HepG2 (cell line): ENCODE measurements around the gene DENND5B. TPM values are rescaled to one million over a fixed set of nuclear protein-coding genes. Genes with fewer than 3 reads are reported as not detected.

Experiments used
- CEBPB ChIP-seq: IDR thresholded peaks from 2 replicates; pipeline ENCODE4 v1.6.1; 2011; ENCODE audit warnings: low read depth, low read length, improper control_type of control experiment, borderline replicate concordance
- CHCHD3 ChIP-seq: sonication (generic); formaldehyde crosslinking; IDR thresholded peaks from 2 replicates; pipeline ENCODE4 v1.8.0; 2022; ENCODE audit warnings: mild to moderate bottlenecking, missing genetic modification reagents, moderate library complexity
- CREM ChIP-seq, 2 experiments: sonication (generic) in 1 of 2; formaldehyde crosslinking in 1 of 2; IDR thresholded peaks; 2 replicates each; pipeline versions ENCODE4 v1.4.0 to v1.6.1; 2016 to 2020; ENCODE audit warnings: antibody characterized with exemption in 1 of 2, mild to moderate bottlenecking in 1 of 2, missing genetic modification reagents in 1 of 2
- DMAP1 ChIP-seq: IDR thresholded peaks from 2 replicates; pipeline ENCODE4 v1.6.1; 2016
- GTF2F1 ChIP-seq: fragments of 150-350 bp; IDR thresholded peaks from 2 replicates; pipeline ENCODE4 v1.6.1; 2014; ENCODE audit warnings: low read length
- HHEX ChIP-seq: IDR thresholded peaks from 2 replicates; pipeline ENCODE4 v1.6.1; 2016; ENCODE audit warnings: control low read depth
- HNF4G ChIP-seq, 2 experiments: sonication (generic) in 1 of 2; formaldehyde crosslinking in 1 of 2; IDR thresholded peaks; 2 replicates each; pipeline versions ENCODE4 v1.4.0 to v1.6.1; 2011 to 2020; ENCODE audit warnings: borderline replicate concordance in 2 of 2, low read depth in 2 of 2, mild to moderate bottlenecking in 2 of 2, low read length in 1 of 2, missing genetic modification reagents in 1 of 2, moderate library complexity in 1 of 2
- ISL2 ChIP-seq: sonication (generic); formaldehyde crosslinking; IDR thresholded peaks from 2 replicates; pipeline ENCODE4 v1.5.0; 2020; ENCODE audit warnings: missing genetic modification reagents
- KAT8 ChIP-seq: IDR thresholded peaks from 2 replicates; pipeline ENCODE4 v1.6.1; 2016; ENCODE audit warnings: missing genetic modification reagents, missing compliant biosample characterization
- NBN ChIP-seq: fragments of 450-650 bp; conservative IDR thresholded peaks from 2 replicates; pipeline ENCODE4 v1.6.1; 2017
- NR2F6 ChIP-seq, 2 experiments: IDR thresholded peaks; 2 replicates each; pipeline ENCODE4 v1.6.1; 2016; ENCODE audit warnings: antibody characterized with exemption in 1 of 2, mild to moderate bottlenecking in 1 of 2
- PCBP1 ChIP-seq: fragments of 200-400 bp; formaldehyde crosslinking; IDR thresholded peaks from 2 replicates; pipeline ENCODE4 v1.6.1; 2017; ENCODE audit warnings: mild to moderate bottlenecking, low read depth, low read length, borderline replicate concordance
- PHF21A ChIP-seq: sonication (generic); formaldehyde crosslinking; IDR thresholded peaks from 2 replicates; pipeline ENCODE4 v1.5.0; 2020; ENCODE audit warnings: mild to moderate bottlenecking, missing genetic modification reagents
- SNAPC5 ChIP-seq: sonication (generic); formaldehyde crosslinking; IDR thresholded peaks from 2 replicates; pipeline ENCODE4 v1.8.1; 2023; ENCODE audit warnings: mild to moderate bottlenecking, missing genetic modification reagents, borderline replicate concordance
- TBX2 ChIP-seq: sonication (generic); formaldehyde crosslinking; IDR thresholded peaks from 2 replicates; pipeline ENCODE4 v1.5.0; 2020; ENCODE audit warnings: missing genetic modification reagents, mild to moderate bottlenecking, borderline replicate concordance
- ZBTB10 ChIP-seq: sonication (generic); formaldehyde crosslinking; IDR thresholded peaks from 2 replicates; pipeline ENCODE4 v1.4.0; 2020; ENCODE audit warnings: missing genetic modification reagents, borderline replicate concordance
- ZMYM4 ChIP-seq: sonication (generic); formaldehyde crosslinking; IDR thresholded peaks from 2 replicates; pipeline ENCODE4 v1.8.1; 2023; ENCODE audit warnings: mild to moderate bottlenecking, missing genetic modification reagents
- ZNF383 ChIP-seq: sonication (generic); formaldehyde crosslinking; IDR thresholded peaks from 2 replicates; pipeline ENCODE4 v1.4.0; 2020; ENCODE audit warnings: missing genetic modification reagents, mild to moderate bottlenecking, borderline replicate concordance
- ZNF441 ChIP-seq: sonication (generic); formaldehyde crosslinking; IDR thresholded peaks from 2 replicates; pipeline ENCODE4 v1.7.0; 2021; ENCODE audit warnings: missing genetic modification reagents, borderline replicate concordance
- ZNF564 ChIP-seq: sonication (generic); formaldehyde crosslinking; IDR thresholded peaks from 2 replicates; pipeline ENCODE4 v1.8.1; 2023; ENCODE audit warnings: mild to moderate bottlenecking, missing genetic modification reagents
- ZNF772 ChIP-seq: sonication (generic); formaldehyde crosslinking; IDR thresholded peaks from 2 replicates; pipeline ENCODE4 v1.5.0; 2020; ENCODE audit warnings: mild to moderate bottlenecking, missing genetic modification reagents
- ZSCAN25 ChIP-seq: sonication (generic); formaldehyde crosslinking; IDR thresholded peaks from 2 replicates; pipeline ENCODE4 v1.8.0; 2022; ENCODE audit warnings: mild to moderate bottlenecking, missing genetic modification reagents
- polyA plus RNA-seq, 8 experiments: library from polyadenylated mRNA; depleted of rRNA in 3 of 8; stranded (reverse) in 7 of 8; unstranded in 1 of 8; fragments of >200 nt; fragmentation: Illumina TruSeq in 4 of 8; extraction: Trizol in 4 of 8; gene quantifications; 2 replicates each; pipeline versions ENCODE4 v1.2.1 to v1.2.3, GENCODE V29; 2011 to 2016; ENCODE audit warnings: low read depth in 4 of 8, missing spikeins in 1 of 8, mixed read lengths in 1 of 8; ENCODE audit not compliant: insufficient read depth in 1 of 8
- total RNA-seq, 5 experiments: library from RNA; depleted of rRNA; stranded (reverse); fragments of >200 nt; fragmentation: Illumina TruSeq; extraction: Trizol; gene quantifications; 2 replicates each; pipeline ENCODE4 v1.2.3, GENCODE V29; 2016; ENCODE audit warnings: low read depth in 1 of 5
- TF ChIP-seq, protein P1 (sequence below): sonication (generic); formaldehyde crosslinking; IDR thresholded peaks from 2 replicates; pipeline ENCODE4 v1.5.0; 2020; ENCODE audit warnings: mild to moderate bottlenecking, missing genetic modification reagents, borderline replicate concordance
- TF ChIP-seq, protein P2 (sequence below): sonication (generic); formaldehyde crosslinking; IDR thresholded peaks from 2 replicates; pipeline ENCODE4 v1.8.0; 2023; ENCODE audit warnings: mild to moderate bottlenecking, missing genetic modification reagents

Gene DENND5B
- total and polyA plus RNA-seq, 2 of the 13 experiments (the other 11 are each of a cell fraction or from before 2014, with no cell fraction given), result 14.7 to 18.7 TPM

- TF ChIP-seq KAT8 (peak; percentile 72), GTF2F1 (no peak), PHF21A (peak; percentile 97), HNF4G (IDR thresholded peaks at IDR 0.05; ENCODE audit: borderline replicate concordance, low read depth, low read length) (peak; percentile 95), HNF4G (CRISPR knock-in tag; IDR thresholded peaks at IDR 0.05; ENCODE audit: borderline replicate concordance, low read depth) (peak; percentile 99), NR2F6 (IDR thresholded peaks at IDR 0.05) (no peak), NR2F6 (CRISPR knock-in tag; IDR thresholded peaks at IDR 0.05) (peak; percentile 39; the same call in 1 of the 2 replicates), CHCHD3 (CRISPR knock-in tag) (peak; percentile 43; the same call in 1 of the 2 replicates), CREM (IDR thresholded peaks at IDR 0.05) (peak; percentile 52), CREM (CRISPR knock-in tag; IDR thresholded peaks at IDR 0.05) (no peak), ZNF441 (peak; percentile 61; the same call in 1 of the 2 replicates), NBN (no peak), HHEX (no peak), ZNF564 (CRISPR knock-in tag) (peak; percentile 85), SNAPC5 (CRISPR knock-in tag) (peak; percentile 58; the same call in 1 of the 2 replicates), CEBPB (no peak), ZNF383 (CRISPR knock-in tag) (no peak), ISL2 (peak; percentile 62), PCBP1 (0 out of 2 replicates have a peak, but pooled peaks have one; percentile 31), ZNF772 (CRISPR knock-in tag) (peak; percentile 84), ZMYM4 (CRISPR knock-in tag) (peak; percentile 75), TBX2 (peak; percentile 88), ZSCAN25 (CRISPR knock-in tag) (peak; percentile 43; the same call in 1 of the 2 replicates), DMAP1 (peak; percentile 87), ZBTB10 (CRISPR knock-in tag) (0 out of 2 replicates have a peak, but pooled peaks have one; percentile 59)
- TF ChIP-seq, protein P1, sequence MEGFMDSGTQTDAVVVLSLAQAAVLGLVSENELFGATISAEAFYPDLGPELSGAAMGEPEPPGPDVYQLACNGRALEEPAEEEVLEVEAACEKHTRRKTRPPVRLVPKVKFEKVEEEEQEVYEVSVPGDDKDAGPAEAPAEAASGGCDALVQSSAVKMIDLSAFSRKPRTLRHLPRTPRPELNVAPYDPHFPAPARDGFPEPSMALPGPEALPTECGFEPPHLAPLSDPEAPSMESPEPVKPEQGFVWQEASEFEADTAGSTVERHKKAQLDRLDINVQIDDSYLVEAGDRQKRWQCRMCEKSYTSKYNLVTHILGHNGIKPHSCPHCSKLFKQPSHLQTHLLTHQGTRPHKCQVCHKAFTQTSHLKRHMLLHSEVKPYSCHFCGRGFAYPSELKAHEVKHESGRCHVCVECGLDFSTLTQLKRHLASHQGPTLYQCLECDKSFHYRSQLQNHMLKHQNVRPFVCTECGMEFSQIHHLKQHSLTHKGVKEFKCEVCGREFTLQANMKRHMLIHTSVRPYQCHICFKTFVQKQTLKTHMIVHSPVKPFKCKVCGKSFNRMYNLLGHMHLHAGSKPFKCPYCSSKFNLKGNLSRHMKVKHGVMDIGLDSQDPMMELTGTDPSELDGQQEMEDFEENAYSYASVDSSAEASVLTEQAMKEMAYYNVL (CRISPR knock-in tag), result peak; percentile 58; the same call in 1 of the 2 replicates
- TF ChIP-seq, protein P2, sequence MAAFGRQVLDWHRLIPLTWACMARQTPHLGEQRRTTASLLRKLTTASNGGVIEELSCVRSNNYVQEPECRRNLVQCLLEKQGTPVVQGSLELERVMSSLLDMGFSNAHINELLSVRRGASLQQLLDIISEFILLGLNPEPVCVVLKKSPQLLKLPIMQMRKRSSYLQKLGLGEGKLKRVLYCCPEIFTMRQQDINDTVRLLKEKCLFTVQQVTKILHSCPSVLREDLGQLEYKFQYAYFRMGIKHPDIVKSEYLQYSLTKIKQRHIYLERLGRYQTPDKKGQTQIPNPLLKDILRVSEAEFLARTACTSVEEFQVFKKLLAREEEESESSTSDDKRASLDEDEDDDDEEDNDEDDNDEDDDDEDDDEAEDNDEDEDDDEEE (CRISPR knock-in tag), result 0 out of 2 replicates have a peak, but pooled peaks have one; percentile 30
These were observed 863 bp downstream of the DENND5B start (continued) for GRCh38 chr12:31589904-31590641.
